Ureter (tissue), 1 donor: ENCODE measurements around the gene ARHGEF19. TPM values are rescaled to one million over a fixed set of nuclear protein-coding genes. Genes with fewer than 3 reads are reported as not detected.
A peak's percentile ranks its signal among the peaks of the same experiment; 100 is the strongest.
"Not testable (repeated sequence)": the region's sequence is repeated elsewhere in the genome, so short reads cannot be mapped to it uniquely, and the experiment has no call there.

Experiments
- DNase-seq: peaks from one replicate; pipeline ENCODE4 v3.0.0-alpha.2; 2020; ENCODE audit warnings: low spot score
- total RNA-seq: library from RNA; stranded (reverse); gene quantifications from one replicate; pipeline ENCODE4 v1.2.4, GENCODE V29; 2023
- donor health status: DM: yes; HTN: yes; CAD: no.

The ARHGEF19 gene
- total RNA-seq, 1 donor from 2014 or later = 24.8 TPM

DNA sequence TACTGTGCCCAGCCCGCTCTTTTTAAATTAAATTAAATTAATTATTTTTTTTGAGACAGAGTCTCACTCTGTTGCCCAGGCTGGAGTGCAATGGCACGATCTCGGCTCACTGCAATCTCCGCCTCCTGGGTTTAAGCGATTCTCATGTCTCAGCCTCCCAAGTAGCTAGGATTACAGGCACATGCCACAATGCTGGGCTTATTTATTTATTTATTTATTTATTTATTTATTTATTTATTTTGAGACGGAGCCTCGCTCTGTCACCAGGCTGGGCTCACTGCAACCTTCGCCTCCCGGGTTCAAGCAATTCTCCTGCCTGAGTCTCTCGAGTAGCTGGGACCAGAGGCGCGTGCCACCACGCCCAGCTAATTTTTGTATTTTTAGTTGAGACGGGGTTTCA lies 10.3 kb upstream of the ARHGEF19 start:
- DNase-seq = not testable (repeated sequence)

- DNase-seq = no peak
Measured at GRCh38 chr1:16221499-16221898, 9.0 kb upstream of the ARHGEF19 start.

DNA sequence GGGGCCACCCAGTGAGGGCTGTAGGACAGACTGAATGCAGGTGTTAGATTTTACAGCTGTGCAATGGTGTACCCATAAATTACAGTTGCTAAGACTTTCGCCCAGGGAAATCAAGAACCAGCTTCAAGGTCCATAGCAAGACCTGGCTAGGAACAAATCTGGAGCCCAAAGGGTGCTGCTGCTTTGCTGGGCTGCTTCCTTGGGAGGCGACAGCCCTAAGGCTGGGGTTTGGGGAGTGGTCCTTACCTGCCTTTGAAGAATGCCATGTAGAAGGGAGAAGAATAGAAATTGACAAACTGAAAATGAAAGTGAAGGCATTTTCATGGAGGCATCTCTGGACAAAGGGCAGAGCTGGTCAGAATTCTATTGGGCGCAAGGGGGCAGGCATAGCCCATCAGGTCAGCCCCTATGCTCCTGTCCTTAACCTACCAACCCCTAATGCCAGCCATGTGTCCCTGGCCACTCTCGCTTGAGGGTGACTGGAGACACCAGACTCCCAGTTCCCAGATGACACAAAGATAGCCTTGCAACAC lies 7.6 kb upstream of the ARHGEF19 start:
- DNase-seq = no peak

- DNase-seq = no peak
Measured at GRCh38 chr1:16218674-16219071, 6.2 kb upstream of the ARHGEF19 start.

DNA sequence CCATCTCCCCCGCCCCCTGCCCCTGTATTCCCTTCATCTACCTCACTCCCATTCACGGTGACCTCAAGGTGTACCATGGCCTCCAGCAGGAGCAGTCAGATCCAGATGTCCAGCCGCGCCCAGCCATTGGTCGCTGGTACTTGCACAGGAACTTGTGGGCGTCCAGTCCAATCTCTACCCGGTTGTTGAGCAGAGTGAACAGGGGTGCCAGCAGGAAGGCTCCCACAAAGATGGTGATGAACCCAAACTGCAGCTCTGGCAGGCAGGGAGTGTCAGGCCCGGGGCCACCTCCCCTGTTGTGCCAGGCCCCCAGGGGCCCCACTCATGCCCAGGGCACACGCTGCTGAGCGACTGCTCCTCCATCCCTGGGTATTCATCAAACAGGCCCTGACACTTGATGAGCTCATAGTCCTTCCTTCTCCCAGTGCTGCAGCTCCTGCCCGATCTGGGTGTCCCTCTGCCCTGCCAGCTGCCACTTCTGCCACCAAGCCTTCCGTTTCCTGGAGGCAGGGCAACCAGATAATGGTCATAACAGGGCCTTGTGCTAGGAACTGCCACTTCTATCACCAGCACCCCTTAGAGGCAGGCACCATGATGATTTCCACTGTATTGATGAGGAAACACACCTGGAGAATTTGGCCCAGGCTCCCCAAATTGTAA lies 5.7 kb upstream of the ARHGEF19 start:
- DNase-seq = no peak

GRCh38 chr1:16217061-16217785 lies 4.8 kb upstream of the ARHGEF19 start:
- peak; percentile 99 for DNase-seq

DNA sequence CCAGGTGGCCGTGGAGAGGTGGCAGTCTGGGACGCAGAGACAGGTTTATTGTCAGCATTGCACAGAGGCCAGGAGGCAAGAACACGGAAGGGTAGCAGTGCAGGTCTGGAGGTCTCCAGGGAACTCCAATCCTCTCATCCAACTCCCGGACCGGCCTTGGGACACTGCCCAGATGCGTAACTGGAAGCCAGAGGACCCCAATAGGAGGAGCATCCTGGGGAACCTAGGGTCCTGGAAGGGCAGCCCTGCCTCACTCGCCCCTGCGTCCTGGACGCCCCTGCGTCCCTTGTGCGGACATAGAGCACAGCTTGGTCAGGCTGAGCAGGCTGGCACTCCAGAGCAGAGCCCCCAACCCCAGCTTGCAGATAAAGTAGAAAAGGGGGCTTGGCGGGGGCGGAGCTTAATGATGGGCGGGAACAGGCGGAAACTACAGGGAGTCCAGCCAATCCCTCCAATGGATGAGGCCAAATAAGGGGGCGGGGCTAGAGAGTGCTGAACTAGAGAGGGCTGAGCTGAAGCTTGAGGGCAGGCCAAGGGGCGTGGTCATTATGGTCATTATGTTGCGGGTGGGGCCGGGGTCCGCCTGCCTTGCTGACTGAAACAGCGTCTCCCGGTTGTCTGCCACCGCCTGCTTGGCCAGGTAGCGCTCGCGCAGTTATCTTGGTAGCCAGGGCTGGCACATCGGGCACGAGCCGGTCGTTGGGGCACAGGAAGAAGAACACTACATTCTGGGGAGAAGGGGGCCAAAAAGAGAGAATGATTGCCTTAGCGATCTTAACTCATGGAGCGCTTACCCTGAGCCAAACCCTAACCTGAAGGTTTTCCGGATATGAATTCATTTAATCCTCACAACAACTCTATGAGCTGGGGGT lies 3.7 kb upstream of the ARHGEF19 start:
- DNase-seq = peak; percentile 89

GRCh38 chr1:16215240-16215639 lies 2.8 kb upstream of the ARHGEF19 start:
- not testable (repeated sequence) for DNase-seq

- not testable (repeated sequence) for DNase-seq
Measured at GRCh38 chr1:16213544-16213943, 1.1 kb upstream of the ARHGEF19 start.

DNA sequence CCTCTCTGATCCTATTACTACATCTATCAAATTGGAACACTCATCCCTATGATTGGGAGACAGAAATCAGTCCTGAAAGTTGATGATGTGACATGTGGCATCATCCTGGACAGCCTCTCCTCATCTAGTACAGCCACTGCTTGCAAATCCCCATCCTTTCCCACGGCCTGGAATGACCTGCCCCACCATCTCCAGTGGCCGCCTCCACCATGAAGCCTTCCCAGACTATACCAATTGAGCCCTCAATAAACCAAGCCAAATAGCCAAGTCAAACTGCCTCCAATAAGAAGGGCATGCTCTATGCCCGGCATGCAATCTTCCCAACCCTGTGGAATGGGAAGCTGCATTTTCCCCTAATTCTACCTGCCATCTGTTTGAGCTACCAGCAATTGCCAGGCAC lies 561 bp upstream of the ARHGEF19 start:
- DNase-seq = no peak

GRCh38 chr1:16211824-16212223 lies 628 bp downstream of the ARHGEF19 start:
- no peak for DNase-seq

DNA sequence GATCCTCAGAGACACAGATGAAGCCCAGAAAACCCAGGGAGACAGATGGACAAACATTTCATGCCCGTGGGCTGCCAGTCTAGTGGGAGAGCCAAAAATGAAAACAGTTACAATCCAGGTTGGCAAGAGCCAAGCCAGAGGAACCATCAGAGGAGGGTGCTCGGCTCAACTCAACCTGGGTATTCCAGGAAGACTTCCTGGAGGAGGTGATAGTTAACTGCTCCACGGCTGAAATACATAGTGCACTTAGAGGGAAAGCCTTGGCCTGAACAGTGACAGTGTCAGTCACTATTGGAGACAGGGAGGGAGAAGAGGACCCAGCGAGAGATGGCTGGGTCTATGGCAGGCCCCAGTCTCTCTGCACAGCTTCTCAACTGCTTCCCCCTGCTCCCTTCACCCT lies 1.9 kb downstream of the ARHGEF19 start:
- no peak for DNase-seq

DNA sequence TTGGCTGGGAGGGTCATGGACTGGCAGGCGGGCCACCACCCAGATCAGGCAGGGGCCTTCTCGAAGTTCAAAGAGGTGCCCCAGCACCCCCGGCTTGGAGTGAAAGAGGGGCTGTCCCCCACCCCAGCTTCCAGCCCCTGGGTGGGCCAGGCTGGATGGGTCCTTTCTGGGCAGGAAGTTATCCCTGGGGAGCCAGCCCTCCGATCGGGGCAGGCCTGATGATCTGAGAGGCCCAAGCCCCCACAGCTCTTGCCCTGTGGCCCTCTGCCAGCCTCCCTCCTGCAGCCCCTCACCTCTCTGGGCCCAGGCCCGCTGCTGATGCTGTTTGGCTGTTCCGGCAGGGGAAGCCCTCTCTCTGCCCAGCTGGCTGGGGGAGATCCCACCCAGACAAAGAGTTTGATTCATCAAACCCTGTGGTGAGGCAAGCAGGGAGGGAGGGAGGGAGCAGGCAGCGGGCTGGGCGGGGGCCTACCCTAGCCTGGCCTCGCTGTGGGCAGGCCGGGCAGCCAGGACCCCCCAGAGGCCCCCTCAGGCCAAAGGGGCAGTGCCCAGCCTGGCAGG lies 2.5 kb downstream of the ARHGEF19 start:
- DNase-seq = no peak

- DNase-seq = no peak
Measured at GRCh38 chr1:16209132-16209846, 3.2 kb downstream of the ARHGEF19 start.

- DNase-seq = no peak
Measured at GRCh38 chr1:16208270-16208987, 4.0 kb downstream of the ARHGEF19 start.

- no peak for DNase-seq
Measured at GRCh38 chr1:16207318-16208269, 4.9 kb downstream of the ARHGEF19 start.

DNA sequence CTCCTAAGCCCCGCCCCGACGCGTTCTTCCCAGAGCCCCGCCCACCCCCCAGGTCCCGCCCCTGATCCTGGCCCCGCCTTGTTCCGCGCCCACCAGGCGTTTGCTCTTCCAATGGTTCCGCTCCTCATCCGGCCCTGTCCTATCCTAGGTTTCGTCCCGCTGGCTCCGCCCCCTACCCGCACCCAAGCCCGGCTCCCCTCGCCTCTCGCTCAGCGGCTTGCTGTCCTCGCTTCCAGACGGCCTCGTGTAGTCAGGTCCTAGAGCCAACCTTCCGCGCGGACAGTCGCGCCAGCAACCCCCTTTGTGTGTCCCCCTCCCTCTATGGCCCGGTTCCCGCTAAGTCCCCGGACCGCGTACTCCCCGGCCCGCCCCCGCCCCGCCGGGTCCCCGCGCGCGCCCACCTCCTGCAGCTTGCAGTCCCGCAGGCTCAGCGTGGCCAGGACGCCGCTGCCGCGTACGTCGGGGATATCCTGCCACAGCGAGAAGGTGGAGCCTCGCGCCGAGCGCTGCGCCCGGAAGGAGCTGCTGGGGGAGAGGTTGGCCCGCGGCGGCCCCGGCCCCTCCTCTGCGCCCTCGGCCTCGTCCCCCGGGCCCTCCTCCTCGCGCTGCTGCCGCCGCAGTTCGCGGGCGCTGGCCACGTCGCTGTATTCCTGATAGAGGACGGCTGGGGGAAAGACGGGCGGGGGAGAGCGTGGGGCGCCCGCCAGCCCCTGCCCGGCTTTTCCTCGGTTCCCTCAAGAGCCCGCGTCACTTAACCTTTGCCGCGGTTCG lies 5.7 kb downstream of the ARHGEF19 start:
- DNase-seq = peak; percentile 98

DNA sequence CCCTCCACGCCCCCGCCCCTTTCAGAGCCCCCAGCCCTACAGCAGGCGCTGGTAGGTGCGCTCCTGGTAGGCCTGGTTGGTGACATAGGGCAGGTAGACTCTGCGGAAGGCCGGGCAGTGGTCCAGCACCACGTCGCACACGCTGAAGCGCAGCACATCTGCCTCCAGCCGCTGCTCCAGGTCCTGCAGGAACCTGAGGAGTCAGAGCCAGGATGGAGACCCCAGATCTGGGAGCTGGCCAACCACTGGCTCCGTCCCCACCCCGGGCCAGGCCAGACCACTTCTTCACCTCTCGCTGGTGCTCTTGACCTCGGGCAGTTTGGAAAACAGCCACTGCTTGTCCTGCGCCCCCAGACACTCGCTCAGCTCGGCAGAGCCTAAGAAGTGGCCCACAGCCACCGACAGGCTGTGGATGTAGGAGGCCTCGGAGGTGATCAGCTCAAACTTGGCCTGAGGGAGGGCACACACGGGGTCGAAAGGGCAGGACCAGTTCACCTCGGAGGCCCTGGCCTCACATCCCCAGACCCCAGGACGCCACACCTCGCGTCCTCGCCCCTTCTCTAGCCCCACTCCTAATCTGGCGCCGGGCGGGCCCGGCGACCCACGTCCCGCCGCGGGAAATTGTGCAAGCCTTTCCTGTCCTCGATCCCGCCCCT lies 6.4 kb downstream of the ARHGEF19 start:
- DNase-seq = no peak
